ENCODE data around the gene EHBP1.
"Not testable (repeated sequence)": the region's sequence is repeated elsewhere in the genome, so short reads cannot be mapped to it uniquely, and the experiment has no call there.

The EHBP1 gene

DNA sequence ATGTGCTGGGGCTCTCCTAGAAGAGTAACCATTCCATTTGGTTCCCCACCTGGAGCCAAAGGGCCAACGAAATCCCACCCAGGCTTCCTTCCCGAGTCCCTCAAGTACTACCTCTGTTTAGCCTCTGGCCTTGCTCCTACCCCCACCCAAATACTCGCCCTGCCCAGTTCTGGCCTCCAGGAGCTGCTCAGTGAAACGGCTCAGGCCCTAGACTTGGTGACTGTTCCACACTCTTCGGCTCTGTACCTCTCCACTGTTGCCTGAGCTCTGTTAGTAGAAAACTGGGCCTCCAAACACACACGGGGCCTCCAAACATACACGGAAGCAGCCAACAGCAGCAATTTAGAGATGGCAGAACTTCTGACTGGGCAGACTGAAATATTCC, 349.3 kb downstream of the EHBP1 start:
- DNase-seq = no peak

DNA sequence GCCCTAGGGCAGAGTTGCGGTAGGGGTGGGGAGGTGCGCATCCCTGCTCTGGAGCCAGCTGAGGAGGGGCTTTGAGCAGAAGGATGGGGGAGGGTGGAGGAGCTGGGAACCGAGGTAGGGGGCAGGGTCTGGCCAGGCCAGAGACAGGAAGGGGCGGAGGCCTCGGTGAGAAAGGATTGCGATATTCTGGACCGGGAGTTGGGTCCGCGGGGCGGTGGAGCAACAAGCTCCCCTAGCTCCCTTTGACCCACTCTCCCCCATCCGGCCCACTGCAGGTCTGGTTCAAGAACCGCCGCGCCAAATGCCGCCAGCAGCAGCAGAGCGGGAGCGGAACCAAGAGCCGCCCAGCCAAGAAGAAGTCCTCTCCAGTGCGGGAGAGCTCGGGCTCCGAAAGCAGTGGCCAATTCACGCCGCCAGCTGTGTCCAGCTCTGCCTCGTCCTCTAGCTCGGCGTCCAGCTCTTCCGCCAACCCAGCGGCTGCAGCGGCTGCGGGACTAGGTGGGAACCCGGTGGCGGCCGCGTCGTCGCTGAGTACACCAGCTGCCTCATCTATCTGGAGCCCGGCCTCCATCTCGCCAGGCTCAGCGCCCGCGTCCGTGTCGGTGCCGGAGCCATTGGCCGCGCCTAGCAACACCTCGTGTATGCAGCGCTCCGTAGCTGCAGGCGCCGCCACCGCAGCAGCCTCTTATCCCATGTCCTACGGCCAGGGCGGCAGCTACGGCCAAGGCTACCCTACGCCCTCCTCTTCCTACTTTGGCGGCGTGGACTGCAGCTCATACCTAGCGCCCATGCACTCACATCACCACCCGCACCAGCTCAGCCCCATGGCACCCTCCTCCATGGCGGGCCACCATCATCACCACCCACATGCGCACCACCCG, 350.0 kb downstream of the EHBP1 start:
- no peak for DNase-seq

DNA sequence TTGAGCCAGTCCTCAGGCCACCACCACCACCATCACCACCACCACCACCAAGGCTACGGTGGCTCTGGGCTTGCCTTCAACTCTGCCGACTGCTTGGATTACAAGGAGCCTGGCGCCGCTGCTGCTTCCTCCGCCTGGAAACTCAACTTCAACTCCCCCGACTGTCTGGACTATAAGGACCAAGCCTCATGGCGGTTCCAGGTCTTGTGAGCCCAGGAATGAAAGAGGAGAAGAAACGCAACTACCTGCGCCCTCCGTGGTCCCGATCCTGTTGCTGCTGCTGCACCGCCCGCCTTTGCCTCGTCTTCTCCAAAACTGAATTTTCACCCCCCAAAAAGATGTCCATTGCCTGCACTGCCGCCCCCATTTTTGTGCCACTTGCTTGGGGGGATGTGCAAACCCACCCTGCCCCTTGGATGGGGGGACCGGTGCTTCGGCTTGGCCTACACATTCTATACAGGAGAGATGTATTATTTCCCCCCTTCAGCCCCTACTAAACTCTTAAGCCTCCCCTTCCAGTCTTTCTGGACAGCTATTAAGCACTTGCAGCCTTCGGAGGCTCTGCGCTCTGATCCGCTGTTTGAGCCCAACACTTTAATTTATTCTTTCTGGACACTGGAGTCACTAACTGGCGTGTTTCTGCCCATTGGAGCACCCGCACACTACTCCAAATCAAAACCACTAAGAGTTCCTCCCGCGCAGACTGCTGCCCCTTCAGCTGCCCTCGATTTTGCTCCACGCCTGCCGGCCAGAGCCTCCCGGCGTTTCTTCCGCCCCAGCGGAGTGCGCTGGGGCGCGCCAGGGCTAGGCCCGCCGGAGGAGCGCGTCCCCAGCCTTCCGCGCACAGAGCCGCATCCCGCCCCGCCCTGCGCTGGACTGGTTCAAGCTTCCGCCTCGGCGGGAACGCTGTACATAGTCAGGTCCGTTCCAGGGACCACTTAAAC, 350.9 kb downstream of the EHBP1 start:
- no peak for DNase-seq

DNA sequence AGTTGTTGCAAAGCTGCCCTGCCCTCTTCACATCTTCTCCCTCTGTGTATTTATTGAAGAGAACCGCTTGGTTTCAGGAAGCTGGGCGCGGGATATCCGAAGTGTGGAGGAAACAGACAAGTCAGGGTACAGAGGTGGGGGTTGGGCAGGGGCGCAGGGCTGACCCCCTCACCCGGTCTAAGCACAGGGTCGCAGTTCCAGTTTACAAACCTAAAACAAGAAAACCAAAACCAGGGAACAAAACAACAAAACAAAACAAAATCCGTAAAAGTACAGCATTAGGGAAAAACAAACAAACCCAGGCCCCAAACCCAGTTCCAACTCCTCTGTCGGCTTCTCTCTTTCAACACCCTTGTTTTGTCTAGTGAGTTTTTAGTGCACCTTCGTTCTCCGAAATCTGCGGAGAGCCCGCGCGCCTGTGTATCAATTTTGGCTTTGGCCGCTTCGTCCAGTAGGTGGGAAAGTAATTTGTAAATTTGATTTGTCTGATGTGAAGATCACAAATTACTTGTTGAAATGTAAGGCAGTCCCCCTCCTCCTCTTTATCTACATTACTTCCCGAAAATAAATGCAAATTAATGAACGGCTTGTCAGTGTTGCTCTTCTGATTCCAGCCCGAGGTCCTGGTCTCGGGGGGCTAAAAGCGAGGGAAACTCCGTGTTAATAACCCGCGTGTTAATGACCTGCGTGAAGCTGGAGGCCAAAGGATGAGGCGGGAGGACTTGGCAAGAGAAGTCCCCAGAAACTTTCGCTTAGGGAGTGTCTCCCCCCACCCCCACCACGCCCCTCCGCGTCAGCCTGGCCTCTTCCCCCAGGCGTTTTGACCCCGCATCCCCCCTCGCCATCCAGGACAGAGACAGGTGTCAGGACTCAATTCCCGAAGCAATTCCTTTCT, 352.0 kb downstream of the EHBP1 start:
- DNase-seq = no peak

DNA sequence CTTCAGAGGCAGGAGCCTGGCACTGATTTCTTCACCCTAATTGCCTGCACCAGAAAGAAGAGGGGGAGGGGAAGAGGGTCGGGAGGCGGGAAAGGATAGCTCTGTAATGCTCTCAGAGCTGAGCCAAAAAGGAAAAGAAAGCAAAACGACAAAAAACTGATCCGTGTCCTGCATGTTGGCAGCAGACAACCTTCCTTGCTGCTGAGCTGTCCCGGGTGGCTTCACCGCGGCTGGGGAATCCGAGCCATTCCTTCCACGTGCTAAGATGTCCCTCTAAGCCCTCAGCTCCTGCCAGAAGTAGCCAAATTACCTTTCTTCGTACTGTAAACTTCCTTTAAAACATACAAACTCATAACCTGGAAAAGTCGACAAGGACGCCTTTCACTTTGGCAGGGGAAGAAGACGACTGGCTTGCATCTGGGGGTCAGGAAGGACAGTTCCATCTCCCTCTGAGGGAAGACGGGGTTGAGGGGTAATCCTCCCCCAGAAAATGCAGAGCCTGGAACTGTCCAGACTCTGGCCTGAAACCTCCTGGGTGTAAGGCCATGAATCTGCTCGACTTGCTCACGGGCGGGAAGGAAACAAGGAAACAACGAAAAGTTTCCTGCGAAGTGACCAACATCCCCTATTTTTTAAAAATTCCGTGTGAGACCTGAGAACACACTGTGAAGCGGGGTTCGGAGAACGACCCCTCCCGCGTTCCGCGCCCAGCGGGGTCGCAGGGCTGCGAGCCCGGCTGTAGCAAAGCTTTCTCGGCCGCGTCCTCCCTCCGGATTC, 352.8 kb downstream of the EHBP1 start:
- no peak for DNase-seq

DNA sequence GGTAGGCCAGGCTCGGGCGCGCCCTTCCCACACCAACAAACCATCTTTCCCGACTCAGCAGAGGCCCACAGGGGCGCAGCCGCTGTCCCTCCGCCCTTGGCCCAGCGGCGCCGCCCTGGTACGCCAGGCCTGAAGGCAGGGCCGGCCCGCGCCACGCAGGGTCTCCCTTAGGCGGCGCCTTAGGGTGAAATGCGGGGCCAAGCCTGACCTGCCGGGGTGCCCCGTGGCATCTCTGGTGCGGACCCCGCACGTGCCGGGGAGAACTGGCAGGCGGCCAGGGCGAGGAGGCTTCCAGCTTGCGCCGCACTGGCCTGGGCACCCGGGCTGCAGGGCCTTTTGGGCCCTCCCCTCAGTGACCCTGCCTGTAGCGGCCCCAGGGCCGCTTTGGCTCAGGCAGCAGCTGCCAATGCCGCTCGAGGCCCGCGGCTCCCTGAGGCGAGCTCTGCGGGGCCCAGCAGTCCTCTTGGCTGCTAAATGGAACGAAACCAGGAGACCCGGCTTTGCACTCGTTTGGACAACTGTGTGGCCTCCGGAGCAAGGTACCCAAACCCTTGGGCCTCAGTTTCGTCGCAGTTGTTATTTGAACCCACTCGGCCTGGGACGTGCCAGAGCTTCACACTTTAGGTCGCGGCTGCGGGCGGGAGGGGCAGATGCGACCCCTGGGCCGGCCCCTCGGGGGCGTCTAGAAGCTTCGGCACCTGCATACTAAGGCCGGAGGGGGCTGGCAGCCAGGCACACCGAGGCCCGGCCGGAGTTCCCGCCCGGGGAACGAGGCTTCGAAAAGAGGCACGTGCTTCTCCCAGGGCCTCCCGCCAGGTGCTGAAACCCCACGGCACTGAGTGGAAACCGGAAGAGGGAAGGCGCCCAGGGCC, 353.6 kb downstream of the EHBP1 start:
- no peak for DNase-seq

DNA sequence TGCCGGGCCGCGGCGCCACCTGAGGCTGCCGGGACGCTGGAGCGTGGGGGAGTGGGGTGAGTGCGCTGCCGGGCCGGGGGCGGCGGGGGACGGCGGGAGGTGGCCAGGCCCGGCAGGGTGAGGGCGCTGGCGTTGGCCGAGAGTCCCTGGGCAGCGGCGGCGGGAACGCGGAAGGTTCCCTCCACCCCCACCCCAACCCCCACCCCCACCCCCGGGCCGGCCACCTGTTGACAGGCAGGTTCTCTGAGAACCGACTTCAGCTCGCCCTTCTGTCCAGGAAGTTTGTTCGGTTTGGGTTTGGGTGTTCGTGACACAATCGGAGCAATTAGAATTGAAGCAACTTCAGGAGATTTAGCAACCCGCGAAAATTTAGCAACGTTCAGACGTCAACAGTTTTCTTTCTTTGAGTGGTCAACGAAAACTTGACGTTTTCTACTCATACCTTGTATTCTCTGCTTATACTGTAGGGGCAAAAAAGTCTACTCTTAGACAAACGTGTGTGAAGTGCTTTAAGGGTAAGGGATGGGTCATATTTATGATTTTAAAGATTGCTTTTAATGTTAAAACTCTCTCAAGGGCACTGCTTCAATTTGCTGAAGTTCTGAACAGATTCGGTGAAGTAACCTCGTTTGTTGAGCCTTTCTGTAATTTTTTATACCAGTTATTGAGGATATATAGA, 354.4 kb downstream of the EHBP1 start:
- no peak for DNase-seq

DNA sequence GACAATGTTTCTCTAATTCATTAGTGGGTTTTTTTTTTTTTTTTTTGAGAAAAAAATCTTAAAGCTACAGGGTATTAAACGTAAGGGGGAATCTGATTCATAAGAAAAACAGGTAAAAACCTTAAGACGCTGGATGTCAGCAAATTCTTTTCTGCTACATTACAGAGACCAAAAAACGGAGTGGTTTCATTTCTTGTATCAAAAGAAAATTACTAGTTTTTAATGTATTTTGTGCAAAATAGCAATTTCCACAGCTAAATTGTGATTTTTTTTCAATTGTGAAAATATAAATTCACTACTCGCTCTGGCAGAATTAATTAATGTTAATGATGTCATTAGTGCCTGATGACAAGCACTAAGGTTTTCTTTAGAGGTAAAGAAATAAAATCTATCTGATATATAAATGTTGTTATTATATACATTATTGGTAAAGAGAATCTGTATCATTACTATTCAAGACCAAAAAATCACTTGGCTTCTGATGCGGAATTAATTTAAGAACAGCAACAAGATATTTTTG, 355.0 kb downstream of the EHBP1 start:
- no peak for DNase-seq

DNA sequence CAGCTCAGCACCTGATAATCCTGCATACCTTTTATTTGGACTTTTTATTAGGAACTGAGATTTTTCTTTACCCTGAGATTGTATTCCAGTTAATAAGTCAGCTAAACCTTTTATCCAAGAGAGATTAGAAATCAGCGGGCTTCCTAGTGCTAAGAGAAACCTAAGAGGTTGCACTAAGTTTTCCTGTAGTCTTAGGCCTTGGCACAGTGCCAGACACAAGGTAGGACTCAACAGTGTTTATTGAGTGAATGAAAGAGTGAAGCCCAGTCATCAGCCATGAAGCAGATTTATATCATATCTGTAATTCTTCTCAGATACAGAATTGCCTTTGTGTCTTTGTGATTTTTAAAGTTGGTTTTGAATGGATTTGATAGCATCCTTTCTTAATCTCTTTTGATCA, 358.7 kb downstream of the EHBP1 start:
- no peak for DNase-seq

DNA sequence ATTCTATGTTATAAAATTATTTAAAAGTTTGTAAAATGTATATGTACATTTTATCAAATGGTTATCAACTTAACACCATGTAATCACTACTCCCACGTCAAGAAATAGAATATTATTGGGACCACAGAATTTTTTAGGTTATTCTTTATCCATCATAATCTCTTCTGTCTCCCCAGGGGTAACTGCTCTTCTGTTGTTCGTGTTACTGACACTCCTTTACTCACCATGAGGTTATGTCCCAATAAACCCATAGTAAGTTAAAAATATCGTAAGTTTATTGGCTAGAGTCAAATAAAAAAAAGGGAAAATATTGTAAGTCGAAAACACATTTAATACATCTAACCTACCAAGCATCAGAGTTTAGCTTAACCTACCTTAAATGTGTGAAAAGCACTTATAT, 359.1 kb downstream of the EHBP1 start:
- DNase-seq = no peak

DNA sequence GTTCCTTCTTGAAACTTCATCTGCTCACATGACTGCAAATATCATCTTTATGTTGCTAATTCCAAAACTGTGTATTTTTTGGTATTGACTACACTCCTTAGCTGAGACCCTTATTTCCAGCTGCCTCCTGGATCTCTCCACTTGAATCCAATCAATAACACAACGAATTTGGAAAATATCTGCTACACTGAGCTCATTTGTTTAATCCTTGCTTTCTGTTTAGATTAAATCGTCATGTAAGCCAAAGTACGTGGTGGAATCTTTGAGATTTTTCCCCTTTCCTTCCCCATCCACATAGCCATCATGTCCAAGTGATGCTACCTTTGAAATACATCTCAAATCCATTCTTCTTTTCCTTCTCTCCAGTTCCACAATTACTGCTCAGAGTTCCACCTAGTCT, 360.8 kb downstream of the EHBP1 start:
- DNase-seq = no peak

DNA sequence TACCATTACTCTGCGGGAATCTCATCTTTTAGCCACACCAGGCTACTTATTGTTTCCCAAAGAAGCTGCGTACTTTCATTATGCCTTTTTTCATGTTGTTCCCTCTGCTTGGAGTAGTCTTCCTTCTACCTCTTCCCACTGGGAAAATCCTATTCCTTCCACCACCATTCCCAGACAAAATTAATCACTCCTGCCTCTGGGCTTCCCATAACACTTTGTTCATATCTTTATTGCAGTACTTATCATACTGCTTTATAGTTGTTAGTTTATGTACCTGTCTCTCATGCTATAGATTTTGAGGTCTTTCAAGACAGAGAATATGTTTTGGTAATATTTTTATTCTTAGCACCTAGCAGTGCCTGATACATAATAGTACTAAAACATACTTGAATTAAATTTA, 361.3 kb downstream of the EHBP1 start:
- no peak for DNase-seq

DNA sequence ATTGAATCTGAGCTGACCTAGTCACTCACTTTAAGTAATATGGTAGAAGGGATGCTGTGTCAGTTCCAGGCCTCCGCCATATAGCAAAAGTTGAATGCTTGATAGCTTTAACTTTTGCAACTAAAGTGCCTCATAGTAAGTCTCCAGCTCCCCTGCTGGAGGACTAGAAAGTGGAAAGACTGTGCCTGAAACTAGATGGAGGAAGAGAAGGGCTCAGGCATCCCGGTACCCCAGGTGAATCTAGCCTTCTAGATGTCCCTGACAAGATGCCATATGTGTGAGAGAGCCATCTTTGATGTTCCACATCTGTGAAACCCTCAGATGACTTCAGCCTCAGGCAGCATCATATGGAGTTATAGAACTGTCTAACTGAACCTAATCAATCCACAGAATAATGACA, 366.2 kb downstream of the EHBP1 start:
- DNase-seq = no peak

DNA sequence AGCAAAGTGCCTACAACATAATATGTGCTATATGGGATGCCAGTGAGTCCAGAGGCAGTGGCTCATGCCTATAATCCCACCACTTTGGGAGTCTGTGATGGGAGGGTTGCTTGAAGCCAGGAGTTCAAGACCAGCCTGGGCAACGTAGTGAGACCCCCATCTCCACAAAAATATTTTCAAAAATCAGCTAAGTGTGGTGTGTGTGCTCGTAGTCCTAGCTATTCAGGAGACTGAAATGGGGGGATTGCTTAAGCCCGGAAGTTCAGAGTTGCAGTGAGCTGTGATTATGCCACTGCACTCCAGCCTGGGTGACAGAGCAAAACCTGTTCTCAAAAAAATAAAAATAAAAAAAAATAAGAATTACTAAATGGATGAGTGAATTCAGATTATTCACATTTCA, 368.5 kb downstream of the EHBP1 start:
- no peak for DNase-seq

DNA sequence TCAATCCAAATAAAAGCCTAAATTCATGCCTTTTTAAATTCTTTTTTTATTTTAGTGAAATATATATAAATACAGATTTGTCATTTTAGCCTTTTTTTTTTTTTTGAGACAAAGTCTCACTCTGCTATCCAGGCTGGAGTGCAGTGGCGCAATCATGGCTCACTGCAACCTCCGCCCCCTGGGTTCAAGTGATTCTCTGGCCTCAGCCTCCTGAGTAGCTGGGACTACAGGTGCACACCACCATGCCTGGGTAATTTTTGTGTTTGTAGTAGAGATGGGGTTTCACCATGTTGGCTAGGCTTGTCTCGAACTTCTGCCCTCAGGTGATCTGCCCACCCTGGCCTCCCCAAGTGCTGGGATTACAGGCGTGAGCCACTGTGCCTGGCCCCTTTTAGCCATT, 368.9 kb downstream of the EHBP1 start:
- not testable (repeated sequence) for DNase-seq

DNA sequence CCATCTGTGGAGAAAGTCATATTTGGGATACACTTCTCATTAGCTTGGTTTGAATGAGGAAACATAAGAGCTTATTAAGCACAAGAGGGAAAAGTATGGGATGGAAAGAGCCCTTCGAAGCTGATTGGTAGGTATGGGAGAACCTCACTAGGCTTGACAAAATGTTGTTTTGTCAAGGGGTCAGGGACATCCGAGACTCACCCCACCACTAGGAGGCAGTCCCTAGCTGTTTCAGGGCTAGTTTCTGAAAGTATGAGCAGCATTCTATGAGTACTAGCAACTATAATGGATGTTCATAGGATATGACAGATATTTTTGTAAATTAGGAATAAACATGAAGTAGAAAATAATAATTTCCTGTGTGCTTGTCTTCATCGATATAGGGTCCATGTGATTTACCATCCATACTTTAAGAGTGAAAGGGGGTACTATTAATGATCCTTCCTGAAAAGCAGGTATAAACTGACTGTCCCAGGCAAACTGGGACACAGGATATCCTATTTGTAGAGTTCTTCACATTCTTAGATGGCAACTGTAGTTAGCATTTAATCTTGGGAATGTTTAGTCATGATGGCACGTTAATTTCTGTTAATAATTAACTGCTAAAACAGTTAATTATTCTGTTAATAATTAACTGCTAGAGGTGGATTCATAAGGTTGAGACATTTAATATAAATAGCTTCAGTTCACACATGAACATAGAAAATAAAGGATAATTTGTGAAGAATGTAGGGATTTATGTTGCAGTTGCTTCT, 373.5 kb downstream of the EHBP1 start:
- no peak for DNase-seq

DNA sequence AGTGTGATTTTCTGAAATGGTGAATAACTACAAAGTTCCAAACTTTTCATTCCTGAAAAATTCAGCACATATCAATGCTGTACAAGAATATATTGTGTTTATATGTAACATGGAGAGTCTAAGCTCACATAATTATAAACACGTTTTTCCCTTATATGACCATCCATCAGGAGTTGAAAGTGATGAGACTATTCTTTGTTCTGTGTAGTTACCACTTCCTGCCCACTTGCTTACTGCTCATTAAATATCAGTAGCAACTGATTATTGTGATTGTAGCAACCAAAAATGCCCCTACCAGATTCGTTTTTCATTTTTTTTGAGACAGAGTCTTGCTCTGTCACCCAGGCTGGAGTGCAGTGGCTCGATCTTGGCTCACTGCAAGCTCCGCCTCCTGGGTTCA, 375.9 kb downstream of the EHBP1 start:
- DNase-seq = no peak

DNA sequence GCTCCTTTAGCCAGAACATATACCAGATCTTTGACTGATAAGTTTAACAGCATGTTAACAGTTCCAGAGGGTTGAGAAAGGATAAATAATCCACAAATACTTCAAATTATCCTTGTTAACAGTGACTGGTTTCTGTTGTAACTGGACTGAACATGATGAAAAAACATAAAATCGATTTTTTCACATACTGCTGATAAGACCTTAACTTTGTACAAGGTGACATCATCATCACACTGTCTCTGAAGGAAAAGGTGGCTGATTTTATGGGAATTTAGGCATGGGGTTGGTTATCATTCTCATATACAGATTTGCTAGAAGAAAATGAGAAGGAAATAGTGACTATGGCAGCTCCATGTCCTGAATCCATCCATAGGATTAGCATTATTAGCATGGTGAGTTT, 381.2 kb downstream of the EHBP1 start:
- no peak for DNase-seq

DNA sequence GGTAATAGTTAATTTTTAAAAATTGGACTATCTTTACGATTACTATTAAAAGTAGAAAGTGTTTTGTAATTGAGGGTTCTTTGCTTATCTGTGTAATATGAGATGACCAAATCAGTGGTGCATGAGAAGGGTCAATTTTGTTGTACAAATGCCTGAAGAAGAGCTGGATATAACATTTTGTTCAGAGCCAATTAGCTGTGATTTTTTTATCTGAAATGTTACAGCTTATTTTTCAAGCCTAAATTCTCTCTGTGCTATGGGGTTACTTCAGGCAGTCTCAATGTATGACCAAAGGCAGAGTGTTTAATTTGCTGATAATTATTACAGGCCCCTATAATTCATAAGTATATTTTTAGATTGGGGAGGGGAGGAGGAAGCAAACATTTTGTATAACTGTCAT, 386.9 kb downstream of the EHBP1 start:
- no peak for DNase-seq

DNA sequence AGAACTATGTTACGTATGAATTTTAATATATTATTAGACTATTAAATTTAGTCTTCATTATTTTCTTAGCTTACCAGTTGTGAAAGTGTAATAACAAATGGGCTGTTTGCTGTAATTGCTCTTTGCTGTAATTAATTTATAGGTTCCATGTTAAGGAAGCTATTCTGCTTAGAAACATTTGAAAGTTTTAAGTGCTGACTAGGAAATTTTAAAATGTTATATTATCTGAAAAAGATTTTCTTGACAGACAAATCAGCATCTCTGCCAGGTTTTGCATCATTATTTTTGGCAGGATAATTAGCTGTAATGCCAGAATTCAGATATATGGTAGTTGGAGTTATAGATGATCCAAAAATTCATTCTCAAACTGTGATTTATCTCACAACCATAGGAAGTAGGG, 387.3 kb downstream of the EHBP1 start:
- DNase-seq = no peak
